HepG2 (cell line): ENCODE data around the gene TPGS1. TPM values are rescaled to one million over a fixed set of nuclear protein-coding genes. Genes with fewer than 3 reads are reported as not detected.

Experiments
- ARID5B ChIP-seq: IDR thresholded peaks from 2 replicates; pipeline ENCODE4 v1.4.0; 2020; ENCODE audit warnings: mild to moderate bottlenecking, missing genetic modification reagents
- ELF3 ChIP-seq: IDR thresholded peaks from 2 replicates; pipeline ENCODE4 v1.6.1; 2016; ENCODE audit warnings: missing genetic modification reagents, missing compliant biosample characterization
- ELF4 ChIP-seq: sonication (generic); formaldehyde crosslinking; IDR thresholded peaks from 2 replicates; pipeline ENCODE4 v1.5.0; 2020; ENCODE audit warnings: missing genetic modification reagents, mild to moderate bottlenecking, moderate library complexity, borderline replicate concordance
- FOXA1 ChIP-seq, 2 experiments: fragments of 450-650 bp in 1 of 2; sonication (generic) in 1 of 2; formaldehyde crosslinking in 1 of 2; IDR thresholded peaks; 2 replicates each; pipeline versions ENCODE4 v1.4.0 to v1.6.1; 2016 to 2020; ENCODE audit warnings: missing genetic modification reagents in 1 of 2
- HNF1A ChIP-seq, 2 experiments: sonication (generic) in 1 of 2; formaldehyde crosslinking in 1 of 2; IDR thresholded peaks; 2 replicates each; pipeline versions ENCODE4 v1.4.0 to v1.6.1; 2016 to 2020; ENCODE audit warnings: borderline replicate concordance in 1 of 2, low read depth in 1 of 2, mild to moderate bottlenecking in 1 of 2, missing genetic modification reagents in 1 of 2
- KMT2B ChIP-seq: IDR thresholded peaks from 2 replicates; pipeline ENCODE4 v1.6.1; 2016; ENCODE audit warnings: missing genetic modification reagents, missing compliant biosample characterization
- MTF2 ChIP-seq: sonication (generic); formaldehyde crosslinking; IDR thresholded peaks from 2 replicates; pipeline ENCODE4 v1.5.0; 2020; ENCODE audit warnings: missing genetic modification reagents, borderline replicate concordance
- NFATC3 ChIP-seq: sonication (generic); formaldehyde crosslinking; IDR thresholded peaks from 2 replicates; pipeline ENCODE4 v1.5.1; 2020; ENCODE audit warnings: mild to moderate bottlenecking, missing genetic modification reagents
- NR2F2 ChIP-seq: IDR thresholded peaks from 2 replicates; pipeline ENCODE4 v1.6.1; 2012; ENCODE audit warnings: low read depth, inconsistent platforms, borderline replicate concordance
- PHF21A ChIP-seq: sonication (generic); formaldehyde crosslinking; IDR thresholded peaks from 2 replicates; pipeline ENCODE4 v1.5.0; 2020; ENCODE audit warnings: mild to moderate bottlenecking, missing genetic modification reagents
- POLR2A ChIP-seq, 2 experiments: IDR thresholded peaks; 2 replicates each; pipeline ENCODE4 v1.6.1; 2011; ENCODE audit warnings: low read depth in 2 of 2, low read length in 2 of 2, mild to moderate bottlenecking in 1 of 2, moderate library complexity in 1 of 2; ENCODE audit not compliant: insufficient read depth in 1 of 2
- TAF1 ChIP-seq: sonication (generic); formaldehyde crosslinking; IDR thresholded peaks from 2 replicates; pipeline ENCODE4 v1.4.0; 2020; ENCODE audit warnings: missing genetic modification reagents
- TFAP4 ChIP-seq: sonication (generic); IDR thresholded peaks from 2 replicates; pipeline ENCODE4 v1.6.1; 2016; ENCODE audit warnings: low read depth, borderline replicate concordance
- ZBTB7B ChIP-seq: sonication (generic); formaldehyde crosslinking; IDR thresholded peaks from 2 replicates; pipeline ENCODE4 v1.4.0; 2020; ENCODE audit warnings: missing genetic modification reagents
- ZFP37 ChIP-seq: sonication (generic); formaldehyde crosslinking; IDR thresholded peaks from 2 replicates; pipeline ENCODE4 v1.4.0; 2020; ENCODE audit warnings: missing genetic modification reagents, borderline replicate concordance
- ZFY ChIP-seq: sonication (generic); formaldehyde crosslinking; IDR thresholded peaks from 2 replicates; pipeline ENCODE4 v1.4.0; 2020; ENCODE audit warnings: missing genetic modification reagents
- ZNF24 ChIP-seq: fragments of 450-650 bp; IDR thresholded peaks from 2 replicates; pipeline ENCODE4 v1.6.1; 2017; ENCODE audit warnings: antibody characterized with exemption, mild to moderate bottlenecking
- ZNF674 ChIP-seq: sonication (generic); formaldehyde crosslinking; IDR thresholded peaks from 2 replicates; pipeline ENCODE4 v1.5.0; 2020; ENCODE audit warnings: low read depth, mild to moderate bottlenecking, missing genetic modification reagents
- ZNF841 ChIP-seq: sonication (generic); formaldehyde crosslinking; IDR thresholded peaks from 2 replicates; pipeline ENCODE4 v1.8.1; 2023; ENCODE audit warnings: missing genetic modification reagents, borderline replicate concordance
- ZSCAN31 ChIP-seq: sonication (generic); formaldehyde crosslinking; IDR thresholded peaks from 2 replicates; pipeline ENCODE4 v1.5.0; 2020; ENCODE audit warnings: low read depth, mild to moderate bottlenecking, missing genetic modification reagents
- polyA plus RNA-seq, 8 experiments: library from polyadenylated mRNA; depleted of rRNA in 3 of 8; stranded (reverse) in 7 of 8; unstranded in 1 of 8; fragments of >200 nt; fragmentation: Illumina TruSeq in 4 of 8; extraction: Trizol in 4 of 8; gene quantifications; 2 replicates each; pipeline versions ENCODE4 v1.2.1 to v1.2.3, GENCODE V29; 2011 to 2016; ENCODE audit warnings: low read depth in 4 of 8, missing spikeins in 1 of 8, mixed read lengths in 1 of 8; ENCODE audit not compliant: insufficient read depth in 1 of 8
- total RNA-seq, 5 experiments: library from RNA; depleted of rRNA; stranded (reverse); fragments of >200 nt; fragmentation: Illumina TruSeq; extraction: Trizol; gene quantifications; 2 replicates each; pipeline ENCODE4 v1.2.3, GENCODE V29; 2016; ENCODE audit warnings: low read depth in 1 of 5

The TPGS1 gene
- total and polyA plus RNA-seq, 2 of the 13 experiments (the other 11 are each of a cell fraction or from before 2014, with no cell fraction given), result 1.1 to 6.2 TPM

GRCh38 chr19:459724-460511 lies 47.4 kb upstream of the TPGS1 start (continued):
- TF ChIP-seq ZNF674 (CRISPR knock-in tag), result no peak
- peak; percentile 74; the same call in 1 of the 2 replicates for TF ChIP-seq MTF2
- TF ChIP-seq ZFY (CRISPR knock-in tag), result peak; percentile 60; the same call in 1 of the 2 replicates
- TF ChIP-seq ZNF24, result no peak
- no peak for TF ChIP-seq HNF1A (IDR thresholded peaks at IDR 0.05; ENCODE audit: low read depth)
- TF ChIP-seq HNF1A (CRISPR knock-in tag; IDR thresholded peaks at IDR 0.05; ENCODE audit: borderline replicate concordance), result peak; percentile 11; the same call in 1 of the 2 replicates
- no peak for TF ChIP-seq ZNF841
- TF ChIP-seq ELF4 (CRISPR knock-in tag), result 0 out of 2 replicates have a peak, but pooled peaks have one; percentile 64
- TF ChIP-seq FOXA1 (IDR thresholded peaks at IDR 0.05), result no peak
- TF ChIP-seq FOXA1 (CRISPR knock-in tag; IDR thresholded peaks at IDR 0.05), result peak; percentile 31; the same call in 1 of the 2 replicates
- TF ChIP-seq TAF1 (CRISPR knock-in tag), result 0 out of 2 replicates have a peak, but pooled peaks have one; percentile 29
- no peak for TF ChIP-seq ZFP37 (CRISPR knock-in tag)
- peak; percentile 60; the same call in 1 of the 2 replicates for TF ChIP-seq PHF21A (CRISPR knock-in tag)
- TF ChIP-seq TFAP4, result peak; percentile 53; the same call in 1 of the 2 replicates
- TF ChIP-seq ARID5B (CRISPR knock-in tag), result 0 out of 2 replicates have a peak, but pooled peaks have one; percentile 31
- no peak for TF ChIP-seq NR2F2
- TF ChIP-seq NFATC3, result no peak
- peak; percentile 16 to 69; a peak in 3 of 4 replicates for TF ChIP-seq POLR2A (IDR thresholded peaks at IDR 0.05; ENCODE audit: insufficient read depth in 1 of 2, low read depth in 2 of 2, low read length in 2 of 2)
- peak; percentile 45; the same call in 1 of the 2 replicates for TF ChIP-seq ZSCAN31 (CRISPR knock-in tag)
- TF ChIP-seq ELF3, result 0 out of 2 replicates have a peak, but pooled peaks have one; percentile 26
- TF ChIP-seq ZBTB7B (CRISPR knock-in tag), result peak; percentile 60; the same call in 1 of the 2 replicates
- TF ChIP-seq KMT2B (CRISPR knock-in tag), result peak; percentile 24; the same call in 1 of the 2 replicates
